Measurements from ENCODE around the gene UCP2. TPM values are rescaled to one million over a fixed set of nuclear protein-coding genes. Genes with fewer than 3 reads are reported as not detected.

Gene UCP2
- total and polyA plus RNA-seq, 2 donors (not counting 3 experiments of a cell fraction or from before 2014, with no cell fraction given): 16.5 to 24.0 TPM

DNA sequence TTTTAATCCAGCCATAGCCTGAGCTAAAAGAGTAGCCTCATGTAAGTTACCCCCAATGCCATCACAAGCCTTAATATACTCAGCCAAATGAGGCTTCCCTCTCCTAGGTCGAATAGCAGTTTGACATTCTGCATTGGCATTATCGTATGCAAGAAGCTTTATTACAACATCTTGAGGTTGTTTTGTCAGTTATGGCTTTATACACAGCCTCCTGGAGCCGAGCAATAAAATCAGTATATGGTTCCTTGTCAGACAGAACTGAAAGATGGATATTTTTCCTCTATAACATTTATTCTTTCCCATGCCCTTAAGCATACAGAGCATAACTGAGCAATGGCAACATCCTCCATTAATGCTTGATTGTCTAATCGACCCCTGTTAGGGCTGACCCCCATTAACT is 37.2 kb downstream of the UCP2 start:
- Histone ChIP-seq H3K79me2 (ENCODE audit: control insufficient read depth, insufficient read depth, low read length) (no peaks in the 10 kb centered on the region), H3K9me3 (replicated peaks; ENCODE audit: control insufficient read depth, insufficient read depth, low read length) (no peaks in the 10 kb centered on the region), H3K27ac (ENCODE audit: insufficient read depth, low read depth, low read length) (no peak overlapping the region), H4K20me1 (replicated peaks; ENCODE audit: control insufficient read depth, extremely low read depth, insufficient read depth, low read length) (no peaks in the 10 kb centered on the region), H3K4me3 (replicated peaks in 1 of 3; ENCODE audit: insufficient read depth in 1 of 3, low read depth in 1 of 3, low read length in 3 of 3) (no peak overlapping the region), H3K36me3 (ENCODE audit: control insufficient read depth in 2 of 2, extremely low read depth in 1 of 2, insufficient read depth in 2 of 2, low read length in 2 of 2) (no peaks in the 10 kb centered on the region), H2AFZ (ENCODE audit: low read depth, low read length) (no peak overlapping the region), H3K9me1 (replicated peaks; ENCODE audit: control insufficient read depth, extremely low read depth, insufficient read depth, low read length) (no peaks in the 10 kb centered on the region), H3K4me2 (ENCODE audit: insufficient read depth, low read length) (no peak overlapping the region), H3K9ac (replicated peaks; ENCODE audit: extremely low read depth, insufficient read depth, low read length) (no peak overlapping the region), H3K27me3 (ENCODE audit: control insufficient read depth in 2 of 2, insufficient read depth in 2 of 2, low read length in 2 of 2) (no peaks in the 10 kb centered on the region), H3K4me1 (ENCODE audit: control insufficient read depth, extremely low read depth, insufficient read depth, low read length) (no peaks in the 10 kb centered on the region)
- FAIRE-seq (no peak), DNase-seq (ENCODE audit: low read depth, low spot score) (no peak)
- BruUV-seq (replicated peaks): no TSS peak
- CTCF ChIA-PET: no interaction called here
- TF ChIP-seq EZH2 (IDR thresholded peaks at IDR 0.05; ENCODE audit: borderline replicate concordance, low read depth, low read length, severe bottlenecking) (no peak), POLR2A (IDR thresholded peaks at IDR 0.05; ENCODE audit: low read depth, low read length) (no peak), POLR2AphosphoS5 (IDR thresholded peaks at IDR 0.05; ENCODE audit: insufficient read depth, low read depth, low read length) (no peak), GATA2 (IDR thresholded peaks at IDR 0.05; ENCODE audit: insufficient read depth, insufficient read length, low read depth, low read length) (no peak), FOS (IDR thresholded peaks at IDR 0.05; ENCODE audit: borderline replicate concordance, insufficient read depth, low read length) (no peak), MYC (IDR thresholded peaks at IDR 0.05; ENCODE audit: low read depth, low read length) (no peak), JUN (IDR thresholded peaks at IDR 0.05; ENCODE audit: borderline replicate concordance, insufficient read depth, insufficient read length, low read depth) (no peak)
- TF ChIP-seq, protein P1, sequence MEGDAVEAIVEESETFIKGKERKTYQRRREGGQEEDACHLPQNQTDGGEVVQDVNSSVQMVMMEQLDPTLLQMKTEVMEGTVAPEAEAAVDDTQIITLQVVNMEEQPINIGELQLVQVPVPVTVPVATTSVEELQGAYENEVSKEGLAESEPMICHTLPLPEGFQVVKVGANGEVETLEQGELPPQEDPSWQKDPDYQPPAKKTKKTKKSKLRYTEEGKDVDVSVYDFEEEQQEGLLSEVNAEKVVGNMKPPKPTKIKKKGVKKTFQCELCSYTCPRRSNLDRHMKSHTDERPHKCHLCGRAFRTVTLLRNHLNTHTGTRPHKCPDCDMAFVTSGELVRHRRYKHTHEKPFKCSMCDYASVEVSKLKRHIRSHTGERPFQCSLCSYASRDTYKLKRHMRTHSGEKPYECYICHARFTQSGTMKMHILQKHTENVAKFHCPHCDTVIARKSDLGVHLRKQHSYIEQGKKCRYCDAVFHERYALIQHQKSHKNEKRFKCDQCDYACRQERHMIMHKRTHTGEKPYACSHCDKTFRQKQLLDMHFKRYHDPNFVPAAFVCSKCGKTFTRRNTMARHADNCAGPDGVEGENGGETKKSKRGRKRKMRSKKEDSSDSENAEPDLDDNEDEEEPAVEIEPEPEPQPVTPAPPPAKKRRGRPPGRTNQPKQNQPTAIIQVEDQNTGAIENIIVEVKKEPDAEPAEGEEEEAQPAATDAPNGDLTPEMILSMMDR (IDR thresholded peaks at IDR 0.05; ENCODE audit: extremely low read depth in 1 of 2, insufficient read depth in 1 of 2, low read depth in 1 of 2, low read length in 2 of 2): no peak
- TF ChIP-seq, protein P2, sequence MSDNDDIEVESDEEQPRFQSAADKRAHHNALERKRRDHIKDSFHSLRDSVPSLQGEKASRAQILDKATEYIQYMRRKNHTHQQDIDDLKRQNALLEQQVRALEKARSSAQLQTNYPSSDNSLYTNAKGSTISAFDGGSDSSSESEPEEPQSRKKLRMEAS (IDR thresholded peaks at IDR 0.05; ENCODE audit: insufficient read depth, insufficient read length): no peak
- dilution Hi-C loops (cut with MboI; ENCODE audit: extremely low pct_ligation_motif_present, low sequenced_read_pairs) (no loop called here), intact Hi-C loops (cut with micrococcal nuclease) (no loop called here)
- POLR2A ChIA-PET: no interaction called here
